CD4-positive, alpha-beta T cell treated with Interleukin-2 at 100 ng/mL for 4 hours (primary cell): ENCODE results near the gene ZFYVE28.

ENCODE experiments used
- DNase-seq: peaks from one replicate; pipeline ENCODE4 v3.0.0-alpha.2; 2020; ENCODE audit warnings: low spot score

ZFYVE28 gene

GRCh38 chr4:2302387-2303119 lies 115.9 kb downstream of the ZFYVE28 start:
- no peak for DNase-seq

- DNase-seq, result no peak
These were observed 116.6 kb downstream of the ZFYVE28 start for GRCh38 chr4:2301806-2302205.

- DNase-seq, result no peak
These were observed 117.2 kb downstream of the ZFYVE28 start for GRCh38 chr4:2301225-2301642.

- no peak for DNase-seq
These were observed 117.8 kb downstream of the ZFYVE28 start for GRCh38 chr4:2300431-2301224.

GRCh38 chr4:2299794-2300193 lies 118.7 kb downstream of the ZFYVE28 start:
- DNase-seq, result no peak

- no peak for DNase-seq
These were observed 119.9 kb downstream of the ZFYVE28 start for GRCh38 chr4:2298532-2298991.

GRCh38 chr4:2297606-2298531 lies 120.6 kb downstream of the ZFYVE28 start:
- no peak for DNase-seq

- DNase-seq, result no peak
These were observed 121.5 kb downstream of the ZFYVE28 start for GRCh38 chr4:2296631-2297601.

- DNase-seq, result no peak
These were observed 122.5 kb downstream of the ZFYVE28 start for GRCh38 chr4:2295900-2296442.

GRCh38 chr4:2295500-2295899 lies 122.9 kb downstream of the ZFYVE28 start:
- DNase-seq, result no peak

GRCh38 chr4:2292646-2293108 lies 125.8 kb downstream of the ZFYVE28 start:
- no peak for DNase-seq

GRCh38 chr4:2291705-2292645 lies 126.5 kb downstream of the ZFYVE28 start:
- no peak for DNase-seq

GRCh38 chr4:2290974-2291704 lies 127.3 kb downstream of the ZFYVE28 start:
- DNase-seq, result peak; percentile 78

GRCh38 chr4:2290488-2290887 lies 128.0 kb downstream of the ZFYVE28 start:
- DNase-seq, result no peak

GRCh38 chr4:2289955-2290333 lies 128.5 kb downstream of the ZFYVE28 start:
- DNase-seq, result no peak

- no peak for DNase-seq
These were observed 129.0 kb downstream of the ZFYVE28 start for GRCh38 chr4:2289311-2289954.

- no peak for DNase-seq
These were observed 130.3 kb downstream of the ZFYVE28 start for GRCh38 chr4:2288051-2288541.

GRCh38 chr4:2287594-2287915 lies 130.9 kb downstream of the ZFYVE28 start:
- no peak for DNase-seq
